Measurements from ENCODE around the gene RTN4RL1.

Gene RTN4RL1

DNA sequence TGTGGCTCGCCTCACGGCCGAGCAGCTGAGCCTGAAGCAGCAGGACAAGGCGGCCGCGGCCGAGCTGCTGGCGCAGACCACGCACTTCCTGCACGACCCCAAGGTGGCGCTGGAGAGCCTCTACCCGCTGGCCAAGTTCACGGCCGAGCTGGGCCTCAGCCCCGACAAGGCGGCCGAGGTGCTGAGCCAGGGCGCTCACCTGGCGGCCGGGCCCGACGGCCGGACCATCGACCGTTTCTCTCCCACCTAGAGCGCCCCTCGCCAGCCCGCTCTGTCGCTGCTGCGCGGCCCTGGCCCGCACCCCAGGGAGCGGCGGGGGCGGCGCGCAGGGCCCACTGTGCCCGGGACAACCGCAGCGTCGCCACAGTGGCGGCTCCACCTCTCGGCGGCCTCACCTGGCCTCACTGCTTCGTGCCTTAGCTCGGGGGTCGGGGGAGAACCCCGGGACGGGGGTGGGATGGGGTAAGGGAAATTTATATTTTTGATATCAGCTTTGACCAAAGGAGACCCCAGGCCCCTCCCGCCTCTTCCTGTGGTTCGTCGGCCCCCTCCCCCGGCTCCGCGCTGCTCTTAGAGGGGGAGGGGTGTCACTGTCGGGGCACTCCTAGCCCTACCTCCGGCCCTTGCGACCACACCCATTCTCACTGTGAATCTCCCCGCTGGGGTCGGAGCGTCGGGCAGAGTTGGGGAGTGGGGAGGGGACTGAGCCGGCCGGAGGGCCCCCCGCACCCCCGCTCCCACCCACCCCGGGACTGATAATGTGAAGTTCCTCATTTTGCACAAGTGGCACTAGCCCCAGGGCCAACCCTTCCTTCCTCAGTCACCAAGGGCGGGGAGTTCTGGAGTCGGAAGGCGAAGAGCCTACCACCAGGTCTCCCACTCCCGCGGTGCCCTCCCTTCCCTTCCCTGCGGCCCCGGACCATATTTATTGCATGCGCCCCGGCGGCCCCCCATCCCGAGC is 33.7 kb upstream of the RTN4RL1 start:
- DNase-seq: peak; percentile 75

DNA sequence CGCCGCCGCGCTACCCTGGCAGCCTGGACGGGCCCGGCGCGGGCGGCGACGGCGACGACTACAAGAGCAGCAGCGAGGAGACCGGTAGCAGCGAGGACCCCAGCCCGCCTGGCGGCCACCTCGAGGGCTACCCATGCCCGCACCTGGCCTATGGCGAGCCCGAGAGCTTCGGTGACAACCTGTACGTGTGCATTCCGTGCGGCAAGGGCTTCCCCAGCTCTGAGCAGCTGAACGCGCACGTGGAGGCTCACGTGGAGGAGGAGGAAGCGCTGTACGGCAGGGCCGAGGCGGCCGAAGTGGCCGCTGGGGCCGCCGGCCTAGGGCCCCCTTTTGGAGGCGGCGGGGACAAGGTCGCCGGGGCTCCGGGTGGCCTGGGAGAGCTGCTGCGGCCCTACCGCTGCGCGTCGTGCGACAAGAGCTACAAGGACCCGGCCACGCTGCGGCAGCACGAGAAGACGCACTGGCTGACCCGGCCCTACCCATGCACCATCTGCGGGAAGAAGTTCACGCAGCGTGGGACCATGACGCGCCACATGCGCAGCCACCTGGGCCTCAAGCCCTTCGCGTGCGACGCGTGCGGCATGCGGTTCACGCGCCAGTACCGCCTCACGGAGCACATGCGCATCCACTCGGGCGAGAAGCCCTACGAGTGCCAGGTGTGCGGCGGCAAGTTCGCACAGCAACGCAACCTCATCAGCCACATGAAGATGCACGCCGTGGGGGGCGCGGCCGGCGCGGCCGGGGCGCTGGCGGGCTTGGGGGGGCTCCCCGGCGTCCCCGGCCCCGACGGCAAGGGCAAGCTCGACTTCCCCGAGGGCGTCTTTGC is 32.8 kb upstream of the RTN4RL1 start:
- no peak for DNase-seq

DNA sequence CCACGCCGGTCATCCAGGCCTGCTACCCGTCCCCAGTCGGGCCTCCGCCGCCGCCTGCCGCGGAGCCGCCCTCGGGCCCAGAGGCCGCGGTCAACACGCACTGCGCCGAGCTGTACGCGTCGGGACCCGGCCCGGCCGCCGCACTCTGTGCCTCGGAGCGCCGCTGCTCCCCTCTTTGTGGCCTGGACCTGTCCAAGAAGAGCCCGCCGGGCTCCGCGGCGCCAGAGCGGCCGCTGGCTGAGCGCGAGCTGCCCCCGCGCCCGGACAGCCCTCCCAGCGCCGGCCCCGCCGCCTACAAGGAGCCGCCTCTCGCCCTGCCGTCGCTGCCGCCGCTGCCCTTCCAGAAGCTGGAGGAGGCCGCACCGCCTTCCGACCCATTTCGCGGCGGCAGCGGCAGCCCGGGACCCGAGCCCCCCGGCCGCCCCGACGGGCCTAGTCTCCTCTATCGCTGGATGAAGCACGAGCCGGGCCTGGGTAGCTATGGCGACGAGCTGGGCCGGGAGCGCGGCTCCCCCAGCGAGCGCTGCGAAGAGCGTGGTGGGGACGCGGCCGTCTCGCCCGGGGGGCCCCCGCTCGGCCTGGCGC is 32.1 kb upstream of the RTN4RL1 start:
- DNase-seq: peak; percentile 50

GRCh38 chr17:2056206-2057174 is 31.4 kb upstream of the RTN4RL1 start:
- peak; percentile 72 for DNase-seq

- peak; percentile 49 for DNase-seq
These were observed 30.4 kb upstream of the RTN4RL1 start for GRCh38 chr17:2055292-2056205.

GRCh38 chr17:2054512-2055291 is 29.6 kb upstream of the RTN4RL1 start, which contains the start of gene HIC1:
TSS of gene HIC1 (plus strand) at chr17:2055103. CDS start at chr17:2056691, 1,588 bp downstream.
- DNase-seq: peak; percentile 88

- peak; percentile 67 for DNase-seq
These were observed 29.1 kb upstream of the RTN4RL1 start for GRCh38 chr17:2054262-2054511.

DNA sequence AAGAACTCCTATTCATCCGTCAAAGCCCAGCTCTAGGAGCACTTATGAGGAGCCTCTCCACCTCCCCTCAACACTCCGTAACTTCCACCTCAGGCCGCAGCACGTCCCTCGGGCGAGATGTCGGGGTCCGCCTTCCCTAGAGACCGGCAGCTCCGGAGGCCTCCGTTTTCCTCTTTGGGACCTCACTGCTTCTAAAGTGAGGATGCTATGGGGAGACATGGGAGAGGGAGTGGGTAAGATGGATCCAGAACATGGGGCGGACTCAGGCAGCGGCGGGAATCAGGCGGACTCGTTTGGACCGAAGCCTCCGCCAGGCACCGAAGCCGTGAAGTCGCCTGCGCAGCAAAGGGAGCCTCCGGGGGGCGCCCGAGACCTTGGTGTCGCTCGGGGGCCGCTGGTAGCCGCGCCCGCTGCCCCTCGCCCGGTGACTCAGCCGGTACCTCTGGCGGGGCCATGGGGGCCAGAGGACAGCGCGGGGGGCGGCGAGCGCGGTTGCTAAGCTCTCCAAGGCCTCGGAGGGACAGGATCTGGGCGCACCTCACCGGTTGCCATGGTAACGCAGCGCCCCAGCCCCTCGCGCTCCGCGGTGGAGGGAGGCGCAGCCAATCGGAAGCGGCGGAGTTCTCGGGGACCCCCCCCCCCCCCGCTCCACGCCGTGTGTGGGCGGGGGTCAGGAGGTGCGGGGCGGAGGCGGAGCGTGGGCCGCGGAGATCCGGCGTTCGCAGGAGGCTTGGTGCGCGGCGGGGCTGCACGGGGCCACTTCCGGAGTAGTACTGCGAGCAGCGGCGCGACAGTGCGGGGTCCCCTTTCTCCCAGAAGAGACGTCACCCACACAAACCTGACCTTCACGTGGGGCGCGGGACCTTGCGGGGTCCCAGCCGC is 28.5 kb upstream of the RTN4RL1 start:
- peak; percentile 81 for DNase-seq

- no peak for DNase-seq
These were observed 26.9 kb upstream of the RTN4RL1 start for GRCh38 chr17:2051933-2052559.

DNA sequence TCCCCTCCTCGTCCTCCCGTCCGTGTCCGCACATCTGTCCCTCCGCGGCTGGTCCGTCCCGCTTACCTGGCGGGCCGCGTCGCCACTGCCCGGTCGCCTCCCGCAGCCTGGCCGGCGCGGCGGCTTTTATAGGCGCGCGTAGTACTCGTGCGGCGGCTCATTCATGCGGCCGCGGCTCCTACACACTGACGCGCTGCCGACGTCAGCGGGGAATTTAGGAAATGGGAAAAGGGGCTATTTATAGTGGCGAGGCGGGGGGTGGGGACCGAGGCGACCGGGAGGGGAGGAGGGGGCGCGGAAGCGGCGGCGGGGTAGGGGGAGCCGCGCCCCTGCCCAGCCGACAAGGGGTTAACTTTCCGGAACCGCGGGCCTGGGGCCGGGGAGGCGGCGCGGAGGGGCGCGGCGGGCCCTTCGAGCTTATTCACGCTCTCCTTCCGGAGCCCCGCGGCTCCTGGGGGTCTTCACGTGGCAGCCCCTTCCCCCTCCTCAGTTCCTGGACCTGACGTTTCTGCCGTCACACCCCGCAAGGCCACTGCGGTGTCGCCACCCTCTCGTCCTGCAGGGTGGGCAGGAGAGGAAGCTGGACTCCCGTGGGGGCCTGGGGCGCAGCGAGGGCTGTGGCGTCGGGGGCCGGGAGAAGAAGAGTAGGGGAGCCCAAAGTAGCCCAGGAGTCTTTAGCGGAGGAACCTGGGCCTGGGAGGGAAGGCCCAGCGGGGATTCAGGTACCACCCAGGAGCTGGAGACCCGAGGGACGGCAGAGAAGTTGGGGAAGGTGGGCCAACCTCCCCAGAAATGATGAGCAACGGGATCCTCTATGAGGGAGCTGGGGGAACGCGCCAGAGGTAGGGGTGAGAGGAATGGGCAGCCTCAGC is 26.2 kb upstream of the RTN4RL1 start:
- DNase-seq: no peak

DNA sequence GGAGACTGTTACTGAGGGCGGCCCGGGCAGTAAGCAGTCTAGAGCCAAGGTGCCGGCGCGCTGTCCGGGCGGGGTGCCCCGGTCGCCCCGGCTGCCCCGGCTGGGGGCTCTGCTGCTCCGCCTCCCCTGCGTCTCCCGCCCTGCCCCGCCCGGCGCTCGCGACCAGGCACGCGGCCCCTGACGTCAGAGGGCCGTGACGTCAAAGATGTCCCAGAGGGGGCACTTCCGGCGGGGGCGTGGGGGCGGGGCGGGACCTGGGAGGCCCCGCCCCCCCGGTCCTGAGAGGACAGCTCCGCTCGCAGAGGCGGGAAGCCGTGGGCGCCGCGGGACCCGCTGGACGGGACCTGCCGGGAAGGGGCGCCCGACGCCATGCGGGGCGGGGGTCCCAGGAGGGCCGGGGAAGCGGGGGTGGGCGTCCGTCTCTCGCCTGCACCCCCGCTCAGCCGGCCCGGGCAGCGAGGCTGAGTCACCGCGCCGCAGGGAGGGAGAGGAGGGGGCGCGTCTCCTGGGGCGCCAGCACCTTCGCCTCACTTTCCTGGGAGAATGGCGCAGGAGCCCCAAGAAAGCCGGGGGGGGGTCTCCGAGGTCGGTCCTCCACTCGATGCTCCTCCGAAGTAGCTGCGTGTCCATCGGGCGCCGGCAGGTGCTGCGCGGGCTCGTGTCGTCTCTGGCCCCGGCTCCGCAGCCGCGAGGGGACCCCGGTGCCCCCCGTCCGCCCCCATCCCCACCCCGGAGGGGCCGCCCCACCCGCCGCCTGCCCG is 25.3 kb upstream of the RTN4RL1 start:
- peak; percentile 85 for DNase-seq

DNA sequence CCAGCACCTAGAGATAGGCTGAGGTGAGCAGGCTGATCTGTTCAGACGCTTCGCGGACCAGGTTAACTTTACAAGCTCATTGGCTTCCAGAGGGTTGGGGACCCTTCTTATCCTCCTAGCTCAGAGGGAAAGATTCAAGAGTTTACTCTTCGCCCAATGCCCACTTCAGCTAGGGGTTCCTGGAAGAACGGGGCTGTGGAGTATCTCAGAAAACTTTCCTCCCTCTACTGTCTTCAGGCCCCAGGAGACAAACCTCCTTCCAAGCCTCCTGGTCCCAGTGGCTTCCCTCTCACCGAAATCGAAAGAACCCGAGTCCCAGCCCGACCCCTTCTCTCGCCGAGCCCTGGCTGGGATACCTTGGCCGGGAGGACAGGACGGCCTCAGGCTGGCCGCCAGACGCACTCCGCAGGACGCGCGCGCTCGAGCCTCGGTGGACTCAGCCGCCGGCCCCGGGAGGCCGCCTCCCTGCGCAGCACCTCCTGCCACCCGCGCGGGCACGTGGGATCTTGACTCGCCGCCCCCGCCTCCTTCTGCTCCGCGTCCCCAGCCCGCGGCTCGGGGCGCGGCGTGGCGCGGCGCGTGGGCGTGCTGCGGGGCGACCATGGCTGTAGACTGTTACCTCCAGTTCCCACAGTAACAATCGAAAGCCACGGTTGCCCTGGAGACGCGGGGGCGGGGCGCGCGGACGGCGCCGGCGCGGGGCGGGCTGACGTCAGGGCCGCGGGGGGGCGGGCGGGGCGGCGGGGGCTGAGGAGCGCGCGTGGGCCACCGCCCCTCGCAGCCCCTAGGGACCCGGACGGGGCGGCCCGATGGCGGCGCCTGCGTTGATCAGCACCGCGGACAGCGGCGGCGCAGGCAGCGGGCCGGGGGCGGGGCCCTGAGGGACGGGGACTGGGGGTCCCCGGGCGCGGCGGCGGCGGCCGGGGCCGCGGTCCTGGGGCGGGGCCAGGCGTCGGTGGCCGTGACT is 24.5 kb upstream of the RTN4RL1 start:
- peak; percentile 94 for DNase-seq

- no peak for DNase-seq
These were observed 23.7 kb upstream of the RTN4RL1 start for GRCh38 chr17:2048805-2049204.

- no peak for DNase-seq
These were observed 22.5 kb upstream of the RTN4RL1 start for GRCh38 chr17:2047590-2047989.

- no peak for DNase-seq
These were observed 19.2 kb upstream of the RTN4RL1 start for GRCh38 chr17:2044263-2044894.
